Gastroesophageal sphincter (tissue), 3 donors: ENCODE data around the gene PROZ.

Experiments used
- POLR2A ChIP-seq, 2 donors: fragments of 450-650 bp; IDR thresholded peaks; one replicate each; pipeline ENCODE4 v1.6.1; 2017; ENCODE audit warnings: antibody characterized with exemption in 2 of 2, mild to moderate bottlenecking in 2 of 2, moderate library complexity in 1 of 2
- POLR2AphosphoS5 ChIP-seq: sonication (generic); formaldehyde crosslinking; IDR thresholded peaks from one replicate; pipeline ENCODE4 v1.6.1; 2017; ENCODE audit warnings: antibody characterized with exemption
- TF ChIP-seq, protein P1 (sequence below), 4 experiments: fragments of 200-600 bp in 2 of 4; fragments of 450-650 bp in 2 of 4; sonication (generic) in 1 of 4; IDR thresholded peaks; one replicate each; pipeline ENCODE4 v1.5.1; 2017 to 2019; ENCODE audit warnings: antibody characterized with exemption in 4 of 4, mild to moderate bottlenecking in 2 of 4, moderate library complexity in 2 of 4

DNA sequence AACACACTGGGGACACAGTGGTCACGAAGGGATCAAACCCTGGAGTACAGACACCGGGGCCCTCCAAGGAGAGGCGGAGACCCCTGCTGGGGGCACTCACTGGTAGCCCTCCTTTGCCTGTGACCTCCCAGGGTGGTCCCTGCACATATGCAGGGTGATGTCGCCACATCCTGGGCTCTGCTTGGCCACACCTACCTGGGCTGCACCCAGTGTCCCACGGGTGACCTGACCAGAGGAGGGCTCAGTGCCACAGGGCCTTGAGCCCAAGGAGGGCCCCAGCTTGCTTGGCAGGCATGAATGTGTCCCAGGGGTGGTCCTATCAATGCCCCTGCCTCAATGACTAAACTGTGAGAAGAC, 45.9 kb downstream of the PROZ start:
- TF ChIP-seq POLR2A (IDR thresholded peaks at IDR 0.05) (no peak), POLR2AphosphoS5 (no peak)
- TF ChIP-seq, protein P1, sequence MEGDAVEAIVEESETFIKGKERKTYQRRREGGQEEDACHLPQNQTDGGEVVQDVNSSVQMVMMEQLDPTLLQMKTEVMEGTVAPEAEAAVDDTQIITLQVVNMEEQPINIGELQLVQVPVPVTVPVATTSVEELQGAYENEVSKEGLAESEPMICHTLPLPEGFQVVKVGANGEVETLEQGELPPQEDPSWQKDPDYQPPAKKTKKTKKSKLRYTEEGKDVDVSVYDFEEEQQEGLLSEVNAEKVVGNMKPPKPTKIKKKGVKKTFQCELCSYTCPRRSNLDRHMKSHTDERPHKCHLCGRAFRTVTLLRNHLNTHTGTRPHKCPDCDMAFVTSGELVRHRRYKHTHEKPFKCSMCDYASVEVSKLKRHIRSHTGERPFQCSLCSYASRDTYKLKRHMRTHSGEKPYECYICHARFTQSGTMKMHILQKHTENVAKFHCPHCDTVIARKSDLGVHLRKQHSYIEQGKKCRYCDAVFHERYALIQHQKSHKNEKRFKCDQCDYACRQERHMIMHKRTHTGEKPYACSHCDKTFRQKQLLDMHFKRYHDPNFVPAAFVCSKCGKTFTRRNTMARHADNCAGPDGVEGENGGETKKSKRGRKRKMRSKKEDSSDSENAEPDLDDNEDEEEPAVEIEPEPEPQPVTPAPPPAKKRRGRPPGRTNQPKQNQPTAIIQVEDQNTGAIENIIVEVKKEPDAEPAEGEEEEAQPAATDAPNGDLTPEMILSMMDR (IDR thresholded peaks at IDR 0.05): no peak
